ENCODE measurements around the gene ECI2.

GRCh38 chr6:4136354-4136831, 1.0 kb upstream of the ECI2 start:
- TF ChIP-seq POLR2A (IDR thresholded peaks at IDR 0.05) = no peak
- no peak for TF ChIP-seq CTCF (IDR thresholded peaks at IDR 0.05 in 8 of 11, conservative IDR thresholded peaks at IDR 0.05 in 3 of 11)
